HEK293 (cell line): ENCODE results near the gene COL5A1.

Experiments
- CTCF ChIA-PET: fragments of 350-600 bp; formaldehyde crosslinking; extraction: SDS; loops from one replicate; lab custom pipeline; 2021; ENCODE audit warnings: antibody characterized with exemption; lab: Yijun Ruan, JAX
- POLR2A ChIA-PET: fragments of 300-600 bp; formaldehyde crosslinking; extraction: SDS; loops from one replicate; lab custom pipeline; 2020; ENCODE audit warnings: antibody characterized with exemption, inconsistent platforms; lab: Yijun Ruan, JAX
- H3K27ac ChIP-seq: fragments of 200-500 bp; sonication (Bioruptor generic); 2 replicates; pipeline ENCODE4 v1.5.1; 2014; ENCODE audit warnings: low read depth, low read length, control low read depth, inconsistent platforms; ENCODE audit errors: extremely low read depth
- H3K36me3 ChIP-seq, 2 experiments: fragments of 200-500 bp in 1 of 2; sonication (Bioruptor generic) in 1 of 2; 1 replicate in 1 of 2; 2 replicates in 1 of 2; pipeline ENCODE4 v1.5.1; 2014 to 2017; ENCODE audit warnings: inconsistent platforms in 2 of 2, low read length in 2 of 2; ENCODE audit not compliant: control insufficient read depth in 2 of 2, insufficient read depth in 1 of 2
- H3K4me1 ChIP-seq: fragments of 200-500 bp; sonication (Bioruptor generic); 2 replicates; pipeline ENCODE4 v1.5.1; 2014; ENCODE audit warnings: mild to moderate bottlenecking, low read length, inconsistent platforms; ENCODE audit not compliant: control insufficient read depth, insufficient read depth
- H3K4me3 ChIP-seq: 2 replicates; pipeline ENCODE4 v1.5.1; 2011; ENCODE audit warnings: low read depth, mild to moderate bottlenecking, control low read depth, low read length, moderate library complexity
- H3K9me3 ChIP-seq: fragments of 200-500 bp; sonication (Bioruptor generic); 2 replicates; pipeline ENCODE4 v1.5.1; 2014; ENCODE audit warnings: low read depth, low read length, inconsistent platforms; ENCODE audit not compliant: control insufficient read depth, insufficient read depth
- EGR2 ChIP-seq: fragments of 450-650 bp; formaldehyde crosslinking; IDR thresholded peaks from 2 replicates; pipeline ENCODE4 v1.5.1; 2016; ENCODE audit warnings: low read depth, missing biosample characterization, missing genetic modification characterization
- KLF7 ChIP-seq: fragments of 450-650 bp; formaldehyde crosslinking; IDR thresholded peaks from 2 replicates; pipeline ENCODE4 v1.5.1; 2016; ENCODE audit warnings: missing biosample characterization, missing genetic modification characterization, borderline replicate concordance
- KLF8 ChIP-seq: fragments of 450-650 bp; formaldehyde crosslinking; IDR thresholded peaks from 2 replicates; pipeline ENCODE4 v1.5.1; 2016; ENCODE audit warnings: missing biosample characterization, missing genetic modification characterization
- RBAK ChIP-seq: fragments of 450-650 bp; formaldehyde crosslinking; IDR thresholded peaks from 2 replicates; pipeline ENCODE4 v1.5.1; 2016; ENCODE audit warnings: missing biosample characterization, missing genetic modification characterization
- ZBTB17 ChIP-seq: fragments of 450-650 bp; formaldehyde crosslinking; IDR thresholded peaks from 2 replicates; pipeline ENCODE4 v1.5.1; 2016; ENCODE audit warnings: missing biosample characterization, missing genetic modification characterization
- ZFP41 ChIP-seq: fragments of 450-650 bp; formaldehyde crosslinking; IDR thresholded peaks from 2 replicates; pipeline ENCODE4 v1.5.1; 2016; ENCODE audit warnings: missing biosample characterization, missing genetic modification characterization, borderline replicate concordance
- ZFP69B ChIP-seq: fragments of 450-650 bp; formaldehyde crosslinking; IDR thresholded peaks from 2 replicates; pipeline ENCODE4 v1.5.1; 2016; ENCODE audit warnings: missing biosample characterization, missing genetic modification characterization
- ZNF10 ChIP-seq: fragments of 450-650 bp; formaldehyde crosslinking; IDR thresholded peaks from 2 replicates; pipeline ENCODE4 v1.5.1; 2017; ENCODE audit warnings: missing biosample characterization, missing genetic modification characterization
- ZNF121 ChIP-seq: fragments of 450-650 bp; formaldehyde crosslinking; IDR thresholded peaks from 2 replicates; pipeline ENCODE4 v1.5.1; 2016; ENCODE audit warnings: missing biosample characterization, missing genetic modification characterization
- ZNF132 ChIP-seq: fragments of 450-650 bp; formaldehyde crosslinking; IDR thresholded peaks from 2 replicates; pipeline ENCODE4 v1.5.1; 2017; ENCODE audit warnings: missing biosample characterization, missing genetic modification characterization, borderline replicate concordance
- ZNF155 ChIP-seq: fragments of 450-650 bp; formaldehyde crosslinking; IDR thresholded peaks from 2 replicates; pipeline ENCODE4 v1.5.1; 2016; ENCODE audit warnings: missing biosample characterization, missing genetic modification characterization
- ZNF184 ChIP-seq: fragments of 450-650 bp; IDR thresholded peaks from 2 replicates; pipeline ENCODE4 v1.5.1; 2018; ENCODE audit warnings: missing biosample characterization, mild to moderate bottlenecking, missing genetic modification characterization
- ZNF211 ChIP-seq: fragments of 450-650 bp; formaldehyde crosslinking; IDR thresholded peaks from 2 replicates; pipeline ENCODE4 v1.5.1; 2016; ENCODE audit warnings: low read depth, missing biosample characterization, missing genetic modification characterization
- ZNF398 ChIP-seq: fragments of 450-650 bp; formaldehyde crosslinking; IDR thresholded peaks from 2 replicates; pipeline ENCODE4 v1.5.1; 2017; ENCODE audit warnings: missing biosample characterization, missing genetic modification characterization
- ZNF416 ChIP-seq: fragments of 450-650 bp; formaldehyde crosslinking; IDR thresholded peaks from 2 replicates; pipeline ENCODE4 v1.5.1; 2016; ENCODE audit warnings: missing biosample characterization, missing genetic modification characterization
- ZNF426 ChIP-seq: fragments of 450-650 bp; formaldehyde crosslinking; IDR thresholded peaks from 2 replicates; pipeline ENCODE4 v1.5.1; 2017; ENCODE audit warnings: missing biosample characterization, missing genetic modification characterization, mild to moderate bottlenecking, inconsistent platforms, moderate library complexity
- ZNF488 ChIP-seq: fragments of 450-650 bp; formaldehyde crosslinking; IDR thresholded peaks from 2 replicates; pipeline ENCODE4 v1.5.1; 2016; ENCODE audit warnings: missing biosample characterization, missing genetic modification characterization
- ZNF529 ChIP-seq: fragments of 450-650 bp; formaldehyde crosslinking; IDR thresholded peaks from 2 replicates; pipeline ENCODE4 v1.5.1; 2017; ENCODE audit warnings: missing genetic modification characterization, missing biosample characterization; ENCODE audit not compliant: insufficient replicate concordance
- ZNF555 ChIP-seq: fragments of 450-650 bp; formaldehyde crosslinking; conservative IDR thresholded peaks from 2 replicates; pipeline ENCODE4 v1.5.1; 2017; ENCODE audit warnings: missing biosample characterization, mild to moderate bottlenecking, missing genetic modification characterization, inconsistent platforms
- ZNF561 ChIP-seq: fragments of 450-650 bp; IDR thresholded peaks from 2 replicates; pipeline ENCODE4 v1.5.1; 2018; ENCODE audit warnings: missing biosample characterization, missing genetic modification characterization, borderline replicate concordance
- ZNF600 ChIP-seq: fragments of 450-650 bp; formaldehyde crosslinking; IDR thresholded peaks from 2 replicates; pipeline ENCODE4 v1.5.1; 2016; ENCODE audit warnings: missing biosample characterization, missing genetic modification characterization
- ZNF610 ChIP-seq: fragments of 450-650 bp; formaldehyde crosslinking; IDR thresholded peaks from 2 replicates; pipeline ENCODE4 v1.5.1; 2016; ENCODE audit warnings: missing biosample characterization, missing genetic modification characterization, borderline replicate concordance
- ZNF623 ChIP-seq: fragments of 450-650 bp; formaldehyde crosslinking; IDR thresholded peaks from 2 replicates; pipeline ENCODE4 v1.5.1; 2016; ENCODE audit warnings: missing biosample characterization, missing genetic modification characterization
- ZNF639 ChIP-seq: fragments of 450-650 bp; formaldehyde crosslinking; IDR thresholded peaks from 2 replicates; pipeline ENCODE4 v1.5.1; 2016; ENCODE audit warnings: missing biosample characterization, missing genetic modification characterization
- ZNF645 ChIP-seq: fragments of 450-650 bp; formaldehyde crosslinking; IDR thresholded peaks from 2 replicates; pipeline ENCODE4; 2016; ENCODE audit warnings: missing biosample characterization, missing genetic modification characterization
- ZNF670 ChIP-seq: fragments of 450-650 bp; formaldehyde crosslinking; IDR thresholded peaks from 2 replicates; pipeline ENCODE4 v1.5.1; 2016; ENCODE audit warnings: missing biosample characterization, missing genetic modification characterization, low read depth
- ZNF707 ChIP-seq: fragments of 450-650 bp; formaldehyde crosslinking; IDR thresholded peaks from 2 replicates; pipeline ENCODE4 v1.5.1; 2016; ENCODE audit warnings: missing biosample characterization, missing genetic modification characterization
- ZSCAN23 ChIP-seq: fragments of 450-650 bp; formaldehyde crosslinking; IDR thresholded peaks from 2 replicates; pipeline ENCODE4 v1.5.1; 2016; ENCODE audit warnings: missing biosample characterization, missing genetic modification characterization

COL5A1 gene

GRCh38 chr9:134600371-134600770 is 41.2 kb upstream of the COL5A1 start (continued):
- no peak for TF ChIP-seq ZNF639 (tag by site-specific recombination)
- TF ChIP-seq ZNF416 (tag by site-specific recombination) = no peak
- TF ChIP-seq ZNF561 (tag by site-specific recombination) = no peak
- no peak for TF ChIP-seq KLF8 (tag by site-specific recombination)
- TF ChIP-seq ZNF211 (tag by site-specific recombination) = no peak
- no peak for TF ChIP-seq ZFP69B
- no peak for TF ChIP-seq ZSCAN23

GRCh38 chr9:134600836-134601638 is 40.6 kb upstream of the COL5A1 start:
- H3K27ac ChIP-seq = no peak overlapping the region
- CTCF ChIA-PET = interaction anchor here (1.1 to 1.7 kb wide), 6 partner anchors 13 to 158 kb away, joined by 3 to 9 read pairs (median 4); no protein-coding TSS in a partner anchor

GRCh38 chr9:134601764-134602163 is 39.8 kb upstream of the COL5A1 start:
- H3K27ac ChIP-seq = no peak overlapping the region
- ChIA-PET POLR2A (interaction anchor here (1.2 to 1.6 kb wide), 3 partner anchors 39 to 145 kb away, joined by 3 to 10 read pairs (median 4); no protein-coding TSS in a partner anchor), CTCF (interaction anchor here (1.1 to 1.7 kb wide), 4 partner anchors 56 to 159 kb away, joined by 3 to 9 read pairs (median 4); no protein-coding TSS in a partner anchor)
- TF ChIP-seq ZFP41 (tag by site-specific recombination) = no peak
- no peak for TF ChIP-seq ZNF132 (tag by site-specific recombination)
- TF ChIP-seq ZNF623 = no peak
- no peak for TF ChIP-seq ZNF610 (tag by site-specific recombination)
- no peak for TF ChIP-seq ZBTB17 (tag by site-specific recombination)
- no peak for TF ChIP-seq KLF7 (tag by site-specific recombination)
- TF ChIP-seq ZNF600 (tag by site-specific recombination) = no peak
- TF ChIP-seq ZNF10 = no peak
- TF ChIP-seq ZNF555 (tag by site-specific recombination) = no peak
- no peak for TF ChIP-seq ZNF398 (tag by site-specific recombination)
- no peak for TF ChIP-seq ZNF184 (tag by site-specific recombination)
- TF ChIP-seq EGR2 (tag by site-specific recombination) = no peak
- TF ChIP-seq ZNF426 (tag by site-specific recombination) = no peak
- TF ChIP-seq ZNF121 (tag by site-specific recombination) = no peak
- TF ChIP-seq ZNF488 (tag by site-specific recombination) = no peak
- TF ChIP-seq ZNF155 (tag by site-specific recombination) = no peak
- TF ChIP-seq ZNF670 (tag by site-specific recombination) = no peak
- no peaks in the 10 kb centered on the region for H3K36me3 ChIP-seq
- H3K9me3 ChIP-seq = no peaks in the 10 kb centered on the region
- no peaks in the 10 kb centered on the region for H3K4me1 ChIP-seq
- no peak overlapping the region for H3K4me3 ChIP-seq

More at GRCh38 chr9:134600836-134601638, 40.6 kb upstream of the COL5A1 start:
- POLR2A ChIA-PET = interaction anchor here (1.2 kb wide), 1 partner anchor 144 kb away, joined by 4 read pairs; no protein-coding TSS in a partner anchor
- no peaks in the 10 kb centered on the region for H3K4me1 ChIP-seq
- no peak for TF ChIP-seq ZNF707 (tag by site-specific recombination)
- TF ChIP-seq ZNF529 (tag by site-specific recombination) = no peak
- no peak for TF ChIP-seq ZNF645 (tag by site-specific recombination)
- peak; percentile 77 for TF ChIP-seq RBAK (tag by site-specific recombination)
- TF ChIP-seq, all 188 proteins: peak for 1
- no peak overlapping the region for H3K4me3 ChIP-seq
- no peaks in the 10 kb centered on the region for H3K36me3 ChIP-seq
- no peaks in the 10 kb centered on the region for H3K9me3 ChIP-seq
